SK-N-SH treated with all-trans-retinoic acid at 6 μM for 48 hours (cell line): ENCODE results near the gene ATP2B1.

ENCODE experiments used
- ATAC-seq: fragments of 200-7000 bp; cut with Tn5 transposase; 3 replicates; pipeline ENCODE4 v1.9.1; 2020; ENCODE audit warnings: mild to moderate bottlenecking, moderate library complexity
- BACH2 ChIP-seq: fragments of 250-450 bp; sonication (Bioruptor Pico); IDR thresholded peaks from 2 replicates; pipeline ENCODE4 v1.9.0; 2021; ENCODE audit warnings: mild to moderate bottlenecking, borderline replicate concordance
- CSRNP3 ChIP-seq: fragments of 250-450 bp; sonication (Bioruptor Pico); IDR thresholded peaks from 2 replicates; pipeline ENCODE4 v1.5.1; 2021; ENCODE audit warnings: mild to moderate bottlenecking, moderate library complexity
- ESRRG ChIP-seq: fragments of 250-450 bp; sonication (Bioruptor Pico); IDR thresholded peaks from 2 replicates; pipeline ENCODE4 v1.6.1; 2021; ENCODE audit warnings: mild to moderate bottlenecking
- GLIS3 ChIP-seq: fragments of 250-450 bp; sonication (Bioruptor Pico); IDR thresholded peaks from 2 replicates; pipeline ENCODE4 v1.5.0; 2020; ENCODE audit warnings: mild to moderate bottlenecking, moderate library complexity
- OSR1 ChIP-seq: fragments of 250-450 bp; sonication (Bioruptor Pico); IDR thresholded peaks from 2 replicates; pipeline ENCODE4 v1.8.0; 2022; ENCODE audit warnings: moderate library complexity, mild to moderate bottlenecking, inconsistent platforms
- PATZ1 ChIP-seq: fragments of 250-450 bp; sonication (Bioruptor Pico); IDR thresholded peaks from 2 replicates; pipeline ENCODE4 v1.8.0; 2020; ENCODE audit warnings: mild to moderate bottlenecking, moderate library complexity, borderline replicate concordance
- PPARA ChIP-seq: fragments of 250-450 bp; sonication (Bioruptor Pico); IDR thresholded peaks from 2 replicates; pipeline ENCODE4 v1.5.0; 2020; ENCODE audit warnings: mild to moderate bottlenecking, borderline replicate concordance
- RARB ChIP-seq: fragments of 250-450 bp; sonication (Bioruptor Pico); IDR thresholded peaks from 2 replicates; pipeline ENCODE4 v1.8.0; 2021; ENCODE audit warnings: mild to moderate bottlenecking, moderate library complexity
- SNAI2 ChIP-seq: fragments of 250-450 bp; sonication (Bioruptor Pico); IDR thresholded peaks from 2 replicates; pipeline ENCODE4 v1.5.0; 2020; ENCODE audit warnings: mild to moderate bottlenecking, moderate library complexity
- TCF4 ChIP-seq: fragments of 250-450 bp; sonication (Bioruptor Pico); IDR thresholded peaks from 2 replicates; pipeline ENCODE4 v1.8.0; 2021; ENCODE audit warnings: mild to moderate bottlenecking, moderate library complexity, borderline replicate concordance
- ZC3H10 ChIP-seq: fragments of 250-450 bp; sonication (Bioruptor Pico); IDR thresholded peaks from 2 replicates; pipeline ENCODE4 v1.5.1; 2021; ENCODE audit warnings: mild to moderate bottlenecking, moderate library complexity
- ZFP3 ChIP-seq: fragments of 250-450 bp; sonication (Bioruptor Pico); IDR thresholded peaks from 2 replicates; pipeline ENCODE4 v1.5.0; 2020; ENCODE audit warnings: mild to moderate bottlenecking, moderate library complexity
- ZNF565 ChIP-seq: fragments of 450-650 bp; formaldehyde crosslinking; conservative IDR thresholded peaks from 2 replicates; pipeline ENCODE4 v1.5.0; 2020; ENCODE audit warnings: low read depth, mild to moderate bottlenecking, moderate library complexity
- TF ChIP-seq, protein P1 (sequence below): fragments of 250-450 bp; sonication (Bioruptor Pico); IDR thresholded peaks from 2 replicates; pipeline ENCODE4 v1.5.1; 2020; ENCODE audit warnings: low read depth, mild to moderate bottlenecking, moderate library complexity
- TF ChIP-seq, protein P2 (sequence below): fragments of 250-450 bp; sonication (Bioruptor Pico); IDR thresholded peaks from 2 replicates; pipeline ENCODE4 v1.5.0; 2020; ENCODE audit warnings: mild to moderate bottlenecking, moderate library complexity

Gene ATP2B1

GRCh38 chr12:89540586-89540985 lies 168.1 kb downstream of the ATP2B1 start:
- TF ChIP-seq, protein P1, sequence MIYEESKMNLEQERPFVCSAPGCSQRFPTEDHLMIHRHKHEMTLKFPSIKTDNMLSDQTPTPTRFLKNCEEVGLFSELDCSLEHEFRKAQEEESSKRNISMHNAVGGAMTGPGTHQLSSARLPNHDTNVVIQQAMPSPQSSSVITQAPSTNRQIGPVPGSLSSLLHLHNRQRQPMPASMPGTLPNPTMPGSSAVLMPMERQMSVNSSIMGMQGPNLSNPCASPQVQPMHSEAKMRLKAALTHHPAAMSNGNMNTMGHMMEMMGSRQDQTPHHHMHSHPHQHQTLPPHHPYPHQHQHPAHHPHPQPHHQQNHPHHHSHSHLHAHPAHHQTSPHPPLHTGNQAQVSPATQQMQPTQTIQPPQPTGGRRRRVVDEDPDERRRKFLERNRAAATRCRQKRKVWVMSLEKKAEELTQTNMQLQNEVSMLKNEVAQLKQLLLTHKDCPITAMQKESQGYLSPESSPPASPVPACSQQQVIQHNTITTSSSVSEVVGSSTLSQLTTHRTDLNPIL (CRISPR knock-in tag), result no peak
- no peak for ATAC-seq

DNA sequence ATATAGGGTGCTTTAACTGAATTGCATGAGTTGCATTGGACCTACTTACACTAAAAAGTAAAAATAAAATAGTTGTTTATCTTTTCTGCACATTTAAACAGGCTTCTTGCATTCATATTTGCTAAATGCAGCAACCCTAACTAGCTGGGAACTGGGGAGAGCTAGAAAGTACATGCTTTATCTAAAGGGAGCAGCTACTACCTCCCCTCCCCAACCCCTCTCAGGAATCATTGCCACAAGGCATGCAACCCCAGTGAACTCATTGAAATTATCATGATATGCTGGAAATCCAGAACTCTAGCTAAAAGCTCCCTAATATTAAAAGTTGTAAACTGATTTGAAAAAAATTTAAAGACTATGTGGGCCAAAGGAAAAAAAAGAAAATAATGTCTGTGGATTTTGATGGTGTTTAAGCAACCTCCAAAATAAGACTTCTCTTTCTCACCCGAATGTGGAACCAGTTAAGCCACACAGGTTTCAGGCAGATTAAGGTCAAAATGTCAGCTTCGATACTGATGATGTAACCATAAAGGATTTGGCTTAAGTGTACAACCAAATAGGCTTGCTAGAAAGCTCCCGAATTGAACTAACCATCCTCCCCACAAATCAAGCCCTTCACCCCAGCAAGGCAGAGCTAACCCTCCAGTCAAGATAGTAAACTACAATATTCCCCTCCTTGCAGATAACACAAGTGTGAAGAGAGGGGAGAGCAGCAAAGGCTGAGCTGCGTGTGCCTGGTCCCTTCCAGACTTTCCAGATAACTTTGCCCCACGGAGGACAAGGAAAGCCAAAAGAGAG lies 169.0 kb downstream of the ATP2B1 start:
- ATAC-seq, result no peak
- TF ChIP-seq ZFP3 (CRISPR knock-in tag) (no peak), GLIS3 (CRISPR knock-in tag) (no peak), ZNF565 (no peak), OSR1 (CRISPR knock-in tag) (no peak), PPARA (CRISPR knock-in tag) (no peak), BACH2 (CRISPR knock-in tag) (no peak), SNAI2 (CRISPR knock-in tag) (no peak), PATZ1 (no peak), RARB (CRISPR knock-in tag) (no peak)
- TF ChIP-seq, protein P1 (CRISPR knock-in tag), result no peak
- TF ChIP-seq, all 23 proteins: peak for 0

- ATAC-seq, result no peak
- TF ChIP-seq TCF4 (CRISPR knock-in tag) (no peak), OSR1 (CRISPR knock-in tag) (no peak), ESRRG (no peak), CSRNP3 (CRISPR knock-in tag) (no peak), ZC3H10 (CRISPR knock-in tag) (no peak), ZFP3 (CRISPR knock-in tag) (no peak)
- TF ChIP-seq, protein P2, sequence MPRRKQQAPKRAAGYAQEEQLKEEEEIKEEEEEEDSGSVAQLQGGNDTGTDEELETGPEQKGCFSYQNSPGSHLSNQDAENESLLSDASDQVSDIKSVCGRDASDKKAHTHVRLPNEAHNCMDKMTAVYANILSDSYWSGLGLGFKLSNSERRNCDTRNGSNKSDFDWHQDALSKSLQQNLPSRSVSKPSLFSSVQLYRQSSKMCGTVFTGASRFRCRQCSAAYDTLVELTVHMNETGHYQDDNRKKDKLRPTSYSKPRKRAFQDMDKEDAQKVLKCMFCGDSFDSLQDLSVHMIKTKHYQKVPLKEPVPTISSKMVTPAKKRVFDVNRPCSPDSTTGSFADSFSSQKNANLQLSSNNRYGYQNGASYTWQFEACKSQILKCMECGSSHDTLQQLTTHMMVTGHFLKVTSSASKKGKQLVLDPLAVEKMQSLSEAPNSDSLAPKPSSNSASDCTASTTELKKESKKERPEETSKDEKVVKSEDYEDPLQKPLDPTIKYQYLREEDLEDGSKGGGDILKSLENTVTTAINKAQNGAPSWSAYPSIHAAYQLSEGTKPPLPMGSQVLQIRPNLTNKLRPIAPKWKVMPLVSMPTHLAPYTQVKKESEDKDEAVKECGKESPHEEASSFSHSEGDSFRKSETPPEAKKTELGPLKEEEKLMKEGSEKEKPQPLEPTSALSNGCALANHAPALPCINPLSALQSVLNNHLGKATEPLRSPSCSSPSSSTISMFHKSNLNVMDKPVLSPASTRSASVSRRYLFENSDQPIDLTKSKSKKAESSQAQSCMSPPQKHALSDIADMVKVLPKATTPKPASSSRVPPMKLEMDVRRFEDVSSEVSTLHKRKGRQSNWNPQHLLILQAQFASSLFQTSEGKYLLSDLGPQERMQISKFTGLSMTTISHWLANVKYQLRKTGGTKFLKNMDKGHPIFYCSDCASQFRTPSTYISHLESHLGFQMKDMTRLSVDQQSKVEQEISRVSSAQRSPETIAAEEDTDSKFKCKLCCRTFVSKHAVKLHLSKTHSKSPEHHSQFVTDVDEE (CRISPR knock-in tag), result no peak
Observed at GRCh38 chr12:89538897-89539296, 169.7 kb downstream of the ATP2B1 start.
